GM12878 (cell line): ENCODE measurements around the gene TNFSF13. TPM values are rescaled to one million over a fixed set of nuclear protein-coding genes. Genes with fewer than 3 reads are reported as not detected.
A peak's percentile ranks its signal among the peaks of the same experiment; 100 is the strongest.

Experiments
- BACH1 ChIP-seq: fragments of 450-650 bp; IDR thresholded peaks from 2 replicates; pipeline ENCODE4 v1.6.1; 2017; ENCODE audit warnings: mild to moderate bottlenecking, borderline replicate concordance
- CBX5 ChIP-seq: sonication (generic); IDR thresholded peaks from 2 replicates; pipeline ENCODE4 v1.6.1; 2016; ENCODE audit warnings: low read depth, moderate library complexity, mild to moderate bottlenecking, inconsistent platforms
- DPF2 ChIP-seq: fragments of 450-650 bp; IDR thresholded peaks from 2 replicates; pipeline ENCODE4 v1.6.1; 2017; ENCODE audit warnings: mild to moderate bottlenecking
- EED ChIP-seq: sonication (generic); IDR thresholded peaks from 2 replicates; pipeline ENCODE4 v1.6.1; 2016; ENCODE audit warnings: antibody characterized with exemption, low read depth
- FOXK2 ChIP-seq: fragments of 450-650 bp; IDR thresholded peaks from 2 replicates; pipeline ENCODE4 v1.6.1; 2017; ENCODE audit warnings: mild to moderate bottlenecking, moderate library complexity
- FOXM1 ChIP-seq: IDR thresholded peaks from 2 replicates; pipeline ENCODE4 v1.6.1; 2012; ENCODE audit warnings: low read depth, mild to moderate bottlenecking, inconsistent platforms, low read length, moderate library complexity
- GATAD2B ChIP-seq: fragments of 450-650 bp; conservative IDR thresholded peaks from 2 replicates; pipeline ENCODE4 v1.6.1; 2017; ENCODE audit warnings: low read depth, mild to moderate bottlenecking, moderate library complexity
- IKZF2 ChIP-seq, 2 experiments: fragments of 450-650 bp; IDR thresholded peaks; 2 replicates each; pipeline ENCODE4 v1.6.1; 2017; ENCODE audit warnings: mild to moderate bottlenecking in 2 of 2, moderate library complexity in 2 of 2
- LARP7 ChIP-seq: fragments of 450-650 bp; IDR thresholded peaks from 2 replicates; pipeline ENCODE4 v1.6.1; 2017; ENCODE audit warnings: mild to moderate bottlenecking
- MTA2 ChIP-seq: fragments of 450-650 bp; IDR thresholded peaks from 2 replicates; pipeline ENCODE4 v1.6.1; 2016; ENCODE audit warnings: low read depth, mild to moderate bottlenecking, moderate library complexity
- MXI1 ChIP-seq: fragments of 150-350 bp; IDR thresholded peaks from 2 replicates; pipeline ENCODE4 v1.6.1; 2011; ENCODE audit warnings: low read depth, mild to moderate bottlenecking, inconsistent platforms, low read length, improper control_type of control experiment
- NBN ChIP-seq: fragments of 450-650 bp; IDR thresholded peaks from 2 replicates; pipeline ENCODE4 v1.6.1; 2016
- NR2C1 ChIP-seq: fragments of 450-650 bp; IDR thresholded peaks from 2 replicates; pipeline ENCODE4 v1.6.1; 2017; ENCODE audit warnings: antibody characterized with exemption, mild to moderate bottlenecking, moderate library complexity
- NRF1 ChIP-seq: conservative IDR thresholded peaks from 2 replicates; pipeline ENCODE4 v1.6.1; 2011; ENCODE audit warnings: mild to moderate bottlenecking, low read depth, low read length, improper control_type of control experiment
- PML ChIP-seq: IDR thresholded peaks from 2 replicates; pipeline ENCODE4 v1.6.1; 2012; ENCODE audit warnings: low read length, inconsistent platforms
- POLR2AphosphoS2 ChIP-seq: IDR thresholded peaks from 2 replicates; pipeline ENCODE4 v1.6.1; 2011; ENCODE audit warnings: low read depth, mild to moderate bottlenecking, low read length, improper control_type of control experiment, moderate library complexity
- POU2F2 ChIP-seq: IDR thresholded peaks from 3 replicates; pipeline ENCODE4 v1.6.1; 2011; ENCODE audit warnings: low read depth, mild to moderate bottlenecking, low read length, borderline replicate concordance
- RAD51 ChIP-seq: fragments of 450-650 bp; IDR thresholded peaks from 2 replicates; pipeline ENCODE4 v1.6.1; 2016; ENCODE audit warnings: moderate library complexity, mild to moderate bottlenecking, inconsistent platforms
- RBBP5 ChIP-seq: fragments of 200-600 bp; sonication (generic); conservative IDR thresholded peaks from 2 replicates; pipeline ENCODE4 v1.6.1; 2016
- RUNX3 ChIP-seq: IDR thresholded peaks from 2 replicates; pipeline ENCODE4 v1.6.1; 2012; ENCODE audit warnings: low read length, inconsistent platforms
- TARDBP ChIP-seq: IDR thresholded peaks from 2 replicates; pipeline ENCODE4 v1.6.1; 2016; ENCODE audit warnings: borderline replicate concordance
- WRNIP1 ChIP-seq: IDR thresholded peaks from 2 replicates; pipeline ENCODE4 v1.6.1; 2011; ENCODE audit warnings: low read depth, low read length, improper control_type of control experiment, borderline replicate concordance
- YY1 ChIP-seq: IDR thresholded peaks from 2 replicates; pipeline ENCODE4 v1.6.1; 2011; ENCODE audit warnings: low read depth, mild to moderate bottlenecking, low read length
- ZNF207 ChIP-seq: fragments of 450-650 bp; IDR thresholded peaks from 2 replicates; pipeline ENCODE4 v1.6.1; 2014; ENCODE audit warnings: antibody characterized with exemption, mild to moderate bottlenecking, borderline replicate concordance
- polyA plus RNA-seq, 11 experiments: library from polyadenylated mRNA; depleted of rRNA in 4 of 11; unstranded in 6 of 11; stranded (reverse) in 5 of 11; fragments of >200 nt; fragmentation: Nextera tagmentation in 4 of 11; fragmentation: Illumina TruSeq in 1 of 11; extraction: Ambion mirVana in 4 of 11; extraction: Trizol in 1 of 11; gene quantifications; 1 replicate in 1 of 11; 2 replicates in 10 of 11; pipeline versions ENCODE4 v1.2.1 to v1.2.3, GENCODE V29; 2011 to 2016; ENCODE audit warnings: inconsistent platforms in 2 of 11, missing spikeins in 2 of 11, low read depth in 1 of 11
- total RNA-seq, 4 experiments: library from RNA; depleted of rRNA in 3 of 4; stranded (reverse); fragments of >200 nt in 3 of 4; fragmentation: Illumina TruSeq in 1 of 4; extraction: Trizol in 1 of 4; gene quantifications; 2 replicates each; pipeline versions ENCODE4 v1.2.1 to v1.2.3, GENCODE V29; 2013 to 2021
- TF ChIP-seq, protein P1 (sequence below): IDR thresholded peaks from 2 replicates; pipeline ENCODE4 v1.6.1; 2011; ENCODE audit warnings: borderline replicate concordance, low read depth, mild to moderate bottlenecking, moderate library complexity, low read length; ENCODE audit not compliant: insufficient read depth, poor library complexity, severe bottlenecking
- TF ChIP-seq, protein P2 (sequence below): fragments of 450-650 bp; formaldehyde crosslinking; IDR thresholded peaks from 2 replicates; pipeline ENCODE4 v1.4.0; 2022; ENCODE audit warnings: mild to moderate bottlenecking, moderate library complexity
- TF ChIP-seq, protein P3 (sequence below): IDR thresholded peaks from 2 replicates; pipeline ENCODE4 v1.6.1; 2011; ENCODE audit warnings: mild to moderate bottlenecking, low read depth, low read length, moderate library complexity; ENCODE audit not compliant: insufficient replicate concordance

The TNFSF13 gene
- total and polyA plus RNA-seq, 10 of the 15 experiments (the other 5 are each of a cell fraction or from before 2014, with no cell fraction given): 0.56 to 14.6 (median 9.7) TPM

DNA sequence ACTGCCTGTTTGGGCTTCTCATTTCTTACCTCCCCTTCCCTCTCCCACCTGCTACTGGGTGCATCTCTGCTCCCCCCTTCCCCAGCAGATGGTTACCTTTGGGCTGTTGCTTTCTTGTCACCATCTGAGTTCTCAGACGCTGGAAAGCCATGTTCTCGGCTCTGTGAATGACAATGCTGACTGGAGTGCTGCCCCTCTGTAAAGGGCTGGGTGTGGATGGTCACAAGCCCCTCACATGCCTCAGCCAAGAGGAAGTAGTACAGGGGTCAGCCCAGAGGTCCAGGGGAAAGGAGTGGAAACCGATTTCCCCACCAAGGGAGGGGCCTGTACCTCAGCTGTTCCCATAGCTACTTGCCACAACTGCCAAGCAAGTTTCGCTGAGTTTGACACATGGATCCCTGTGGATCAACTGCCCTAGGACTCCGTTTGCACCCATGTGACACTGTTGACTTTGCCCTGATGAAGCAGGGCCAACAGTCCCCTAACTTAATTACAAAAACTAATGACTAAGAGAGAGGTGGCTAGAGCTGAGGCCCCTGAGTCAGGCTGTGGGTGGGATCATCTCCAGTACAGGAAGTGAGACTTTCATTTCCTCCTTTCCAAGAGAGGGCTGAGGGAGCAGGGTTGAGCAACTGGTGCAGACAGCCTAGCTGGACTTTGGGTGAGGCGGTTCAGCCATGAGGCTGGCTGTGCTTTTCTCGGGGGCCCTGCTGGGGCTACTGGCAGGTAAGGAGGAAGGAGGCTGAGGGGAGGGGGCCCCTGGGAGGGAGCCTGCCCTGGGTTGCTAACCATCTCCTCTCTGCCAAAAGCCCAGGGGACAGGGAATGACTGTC is 20.7 kb downstream of the TNFSF13 start, which contains the start of gene CD68 (continued):
- TF ChIP-seq, protein P1, sequence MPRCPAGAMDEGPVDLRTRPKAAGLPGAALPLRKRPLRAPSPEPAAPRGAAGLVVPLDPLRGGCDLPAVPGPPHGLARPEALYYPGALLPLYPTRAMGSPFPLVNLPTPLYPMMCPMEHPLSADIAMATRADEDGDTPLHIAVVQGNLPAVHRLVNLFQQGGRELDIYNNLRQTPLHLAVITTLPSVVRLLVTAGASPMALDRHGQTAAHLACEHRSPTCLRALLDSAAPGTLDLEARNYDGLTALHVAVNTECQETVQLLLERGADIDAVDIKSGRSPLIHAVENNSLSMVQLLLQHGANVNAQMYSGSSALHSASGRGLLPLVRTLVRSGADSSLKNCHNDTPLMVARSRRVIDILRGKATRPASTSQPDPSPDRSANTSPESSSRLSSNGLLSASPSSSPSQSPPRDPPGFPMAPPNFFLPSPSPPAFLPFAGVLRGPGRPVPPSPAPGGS: peak; percentile 90
- TF ChIP-seq MXI1: peak; percentile 63; the same call in 1 of the 2 replicates
- TF ChIP-seq POU2F2: peak; percentile 87
- TF ChIP-seq RAD51: peak; percentile 74
- TF ChIP-seq NR2C1: no peak
- TF ChIP-seq ZNF207: 0 out of 2 replicates have a peak, but pooled peaks have one; percentile 55
- peak; percentile 61; the same call in 1 of the 2 replicates for TF ChIP-seq YY1
- peak; percentile 49; the same call in 1 of the 2 replicates for TF ChIP-seq RUNX3
- 0 out of 2 replicates have a peak, but pooled peaks have one; percentile 36 for TF ChIP-seq FOXK2
- TF ChIP-seq EED: peak; percentile 78
- TF ChIP-seq DPF2: peak; percentile 88
- TF ChIP-seq MTA2: peak; percentile 78
- TF ChIP-seq NRF1: no peak
- TF ChIP-seq GATAD2B: peak; percentile 49; the same call in 1 of the 2 replicates
- TF ChIP-seq NBN: peak; percentile 27; the same call in 1 of the 2 replicates
- peak; percentile 99 for TF ChIP-seq POLR2AphosphoS2
- peak; percentile 78; the same call in 1 of the 2 replicates for TF ChIP-seq TARDBP
- TF ChIP-seq FOXM1: peak; percentile 76
- TF ChIP-seq, protein P2, sequence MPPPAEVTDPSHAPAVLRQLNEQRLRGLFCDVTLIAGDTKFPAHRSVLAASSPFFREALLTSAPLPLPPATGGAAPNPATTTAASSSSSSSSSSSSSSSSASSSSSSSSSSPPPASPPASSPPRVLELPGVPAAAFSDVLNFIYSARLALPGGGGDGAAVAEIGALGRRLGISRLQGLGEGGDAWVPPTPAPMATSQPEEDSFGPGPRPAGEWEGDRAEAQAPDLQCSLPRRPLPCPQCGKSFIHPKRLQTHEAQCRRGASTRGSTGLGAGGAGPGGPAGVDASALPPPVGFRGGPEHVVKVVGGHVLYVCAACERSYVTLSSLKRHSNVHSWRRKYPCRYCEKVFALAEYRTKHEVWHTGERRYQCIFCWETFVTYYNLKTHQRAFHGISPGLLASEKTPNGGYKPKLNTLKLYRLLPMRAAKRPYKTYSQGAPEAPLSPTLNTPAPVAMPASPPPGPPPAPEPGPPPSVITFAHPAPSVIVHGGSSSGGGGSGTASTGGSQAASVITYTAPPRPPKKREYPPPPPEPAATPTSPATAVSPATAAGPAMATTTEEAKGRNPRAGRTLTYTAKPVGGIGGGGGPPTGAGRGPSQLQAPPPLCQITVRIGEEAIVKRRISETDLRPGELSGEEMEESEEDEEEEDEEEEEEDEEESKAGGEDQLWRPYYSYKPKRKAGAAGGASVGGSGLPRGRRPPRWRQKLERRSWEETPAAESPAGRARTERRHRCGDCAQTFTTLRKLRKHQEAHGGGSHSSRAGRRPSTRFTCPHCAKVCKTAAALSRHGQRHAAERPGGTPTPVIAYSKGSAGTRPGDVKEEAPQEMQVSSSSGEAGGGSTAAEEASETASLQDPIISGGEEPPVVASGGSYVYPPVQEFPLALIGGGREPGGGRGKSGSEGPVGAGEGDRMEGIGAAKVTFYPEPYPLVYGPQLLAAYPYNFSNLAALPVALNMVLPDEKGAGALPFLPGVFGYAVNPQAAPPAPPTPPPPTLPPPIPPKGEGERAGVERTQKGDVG (CRISPR knock-in tag): peak; percentile 73; the same call in 1 of the 2 replicates
- peak; percentile 39; the same call in 1 of the 2 replicates for TF ChIP-seq LARP7
- TF ChIP-seq, protein P3, sequence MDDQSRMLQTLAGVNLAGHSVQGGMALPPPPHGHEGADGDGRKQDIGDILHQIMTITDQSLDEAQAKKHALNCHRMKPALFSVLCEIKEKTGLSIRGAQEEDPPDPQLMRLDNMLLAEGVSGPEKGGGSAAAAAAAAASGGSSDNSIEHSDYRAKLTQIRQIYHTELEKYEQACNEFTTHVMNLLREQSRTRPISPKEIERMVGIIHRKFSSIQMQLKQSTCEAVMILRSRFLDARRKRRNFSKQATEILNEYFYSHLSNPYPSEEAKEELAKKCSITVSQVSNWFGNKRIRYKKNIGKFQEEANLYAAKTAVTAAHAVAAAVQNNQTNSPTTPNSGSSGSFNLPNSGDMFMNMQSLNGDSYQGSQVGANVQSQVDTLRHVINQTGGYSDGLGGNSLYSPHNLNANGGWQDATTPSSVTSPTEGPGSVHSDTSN: peak; percentile 71
- TF ChIP-seq BACH1: no peak; the same call in none of the 2 replicates
- TF ChIP-seq PML: peak; percentile 97
- TF ChIP-seq WRNIP1: no peak
- TF ChIP-seq IKZF2 (IDR thresholded peaks at IDR 0.05): peak; percentile 68 to 76; a peak in 3 of 4 replicates
- 0 out of 2 replicates have a peak, but pooled peaks have one; percentile 32 for TF ChIP-seq CBX5
- no peak for TF ChIP-seq RBBP5
